Smooth muscle cell (in vitro differentiated cells): ENCODE results near the gene SPATA21. TPM values are rescaled to one million over a fixed set of nuclear protein-coding genes. Genes with fewer than 3 reads are reported as not detected.
A peak's percentile ranks its signal among the peaks of the same experiment; 100 is the strongest.

Experiments
- DNase-seq: peaks from one replicate; lab custom pipeline; 2025; ENCODE audit not compliant: unreplicated experiment; lab: John Stamatoyannopoulos, UW
- H2AFZ ChIP-seq: fragments of 200-600 bp; sonication (generic); 2 replicates; pipeline ENCODE4 v1.6.0; 2016; ENCODE audit warnings: antibody characterized with exemption, low read depth, mild to moderate bottlenecking
- H3F3A ChIP-seq: fragments of 200-600 bp; sonication (generic); 2 replicates; pipeline ENCODE4 v1.6.0; 2017; ENCODE audit warnings: antibody characterized with exemption, low read depth
- H3K27ac ChIP-seq: fragments of 200-600 bp; sonication (generic); 2 replicates; pipeline ENCODE4 v1.5.1; 2016; ENCODE audit warnings: low read depth, mild to moderate bottlenecking
- H3K27me3 ChIP-seq: fragments of 200-600 bp; sonication (generic); 2 replicates; pipeline ENCODE4 v1.6.1; 2016; ENCODE audit warnings: low read depth, mild to moderate bottlenecking
- H3K36me3 ChIP-seq: fragments of 200-600 bp; sonication (generic); 2 replicates; pipeline ENCODE4 v1.5.1; 2016; ENCODE audit warnings: low read depth
- H3K4me1 ChIP-seq: fragments of 200-600 bp; sonication (generic); 2 replicates; pipeline ENCODE4 v1.5.1; 2016; ENCODE audit warnings: low read depth
- H3K4me2 ChIP-seq: fragments of 200-600 bp; sonication (generic); 2 replicates; pipeline ENCODE4 v1.6.0; 2016; ENCODE audit warnings: mild to moderate bottlenecking
- H3K4me3 ChIP-seq: fragments of 200-600 bp; sonication (generic); 2 replicates; pipeline ENCODE4 v1.5.1; 2016; ENCODE audit warnings: mild to moderate bottlenecking
- H3K79me2 ChIP-seq: fragments of 200-600 bp; sonication (generic); 2 replicates; pipeline ENCODE4 v1.6.0; 2016; ENCODE audit warnings: low read depth, mild to moderate bottlenecking
- H3K9ac ChIP-seq: fragments of 200-600 bp; sonication (generic); 2 replicates; pipeline ENCODE4 v1.6.0; 2016; ENCODE audit warnings: low read depth
- H3K9me3 ChIP-seq: fragments of 200-600 bp; sonication (generic); replicated peaks from 2 replicates; pipeline ENCODE4 v1.5.1; 2016; ENCODE audit warnings: low read depth
- H4K20me1 ChIP-seq: fragments of 200-600 bp; sonication (generic); 2 replicates; pipeline ENCODE4 v1.6.0; 2016; ENCODE audit warnings: low read depth
- CTCF ChIP-seq: fragments of 200-600 bp; sonication (generic); IDR thresholded peaks from 2 replicates; pipeline ENCODE4 v1.5.1; 2017; ENCODE audit warnings: borderline replicate concordance, mild to moderate bottlenecking, antibody characterized with exemption; ENCODE audit not compliant: insufficient read depth, poor library complexity, severe bottlenecking
- WGBS: methylation state at CpG from one replicate; pipeline ENCODE4 v1.1.7; 2016; ENCODE audit warnings: low lambda C conversion rate; 5-methylcytosine and 5-hydroxymethylcytosine counted together
- polyA plus RNA-seq: library from polyadenylated mRNA; unstranded; fragments of >200 nt; fragmentation: Nextera tagmentation; extraction: Ambion mirVana; gene quantifications from 2 replicates; pipeline ENCODE4 v1.2.1, GENCODE V29; 2016
- total RNA-seq: library from RNA; depleted of rRNA; stranded (reverse); fragments of >200 nt; gene quantifications from 2 replicates; pipeline ENCODE4 v1.2.3, GENCODE V29; 2014

Gene SPATA21
- total and polyA plus RNA-seq, 2 experiments from 2014 or later: not detected

GRCh38 chr1:16371725-16372124 is 65.5 kb downstream of the SPATA21 start:
- Histone ChIP-seq H3K79me2 (peaks cover 90% of the 10 kb centered on the region), H3K27me3 (no peaks in the 10 kb centered on the region), H3K9ac (no peak overlapping the region), H3K4me1 (peaks cover 22% of the 10 kb centered on the region), H3F3A (peaks cover 11% of the 10 kb centered on the region), H2AFZ (no peak overlapping the region), H4K20me1 (peaks cover 91% of the 10 kb centered on the region), H3K9me3 (no peaks in the 10 kb centered on the region), H3K36me3 (no peaks in the 10 kb centered on the region), H3K27ac (peak overlapping the region; percentile 16), H3K4me2 (no peak overlapping the region), H3K4me3 (no peak overlapping the region)
- no peak for TF ChIP-seq CTCF
- no peak for DNase-seq
- WGBS: 82% methylated on average over 5 of the region's 5 CpGs

- H3K9me3 ChIP-seq: no peaks in the 10 kb centered on the region
- H3K27ac ChIP-seq: no peak overlapping the region
- WGBS: 100% methylated on average over 4 of the region's 4 CpGs
- peaks cover 10% of the 10 kb centered on the region for H3K4me1 ChIP-seq
- TF ChIP-seq CTCF: no peak
- H3F3A ChIP-seq: peaks cover under 1% of the 10 kb centered on the region
- H3K4me3 ChIP-seq: no peak overlapping the region
- H2AFZ ChIP-seq: no peak overlapping the region
- H4K20me1 ChIP-seq: peaks cover 72% of the 10 kb centered on the region
- H3K79me2 ChIP-seq: peaks cover 71% of the 10 kb centered on the region
- no peaks in the 10 kb centered on the region for H3K27me3 ChIP-seq
- no peak overlapping the region for H3K4me2 ChIP-seq
- no peaks in the 10 kb centered on the region for H3K36me3 ChIP-seq
- H3K9ac ChIP-seq: no peak overlapping the region
- DNase-seq: no peak
Measured at GRCh38 chr1:16369821-16370220, 67.4 kb downstream of the SPATA21 start.

- Histone ChIP-seq H2AFZ (no peak overlapping the region), H3K27me3 (no peaks in the 10 kb centered on the region), H4K20me1 (peaks cover 56% of the 10 kb centered on the region), H3K36me3 (no peaks in the 10 kb centered on the region), H3K4me2 (peak overlapping the region; percentile 92), H3K4me1 (peaks cover 10% of the 10 kb centered on the region), H3K4me3 (peak overlapping the region; percentile 90), H3F3A (no peaks in the 10 kb centered on the region), H3K79me2 (peaks cover 55% of the 10 kb centered on the region), H3K9ac (peak overlapping the region; percentile 95), H3K9me3 (no peaks in the 10 kb centered on the region), H3K27ac (peak overlapping the region; percentile 98)
- WGBS: 2% methylated on average over 24 of the region's 24 CpGs
- no peak for TF ChIP-seq CTCF
- DNase-seq: no peak
Measured at GRCh38 chr1:16367968-16368890, 69.0 kb downstream of the SPATA21 start.
